ENCODE results near the gene ARAF. TPM values are rescaled to one million over a fixed set of nuclear protein-coding genes. Genes with fewer than 3 reads are reported as not detected.

Gene ARAF
- total RNA-seq, 1 donor from 2014 or later: 76.8 TPM

GRCh38 chrX:47539860-47540259 lies 21.1 kb upstream of the ARAF start:
- H3K4me1 Mint-ChIP-seq (ENCODE audit: low read depth): peaks cover 1% of the 10 kb centered on the region
- no peak for TF ChIP-seq CTCF (IDR thresholded peaks at IDR 0.05; ENCODE audit: unreplicated experiment)
- H3K27ac Mint-ChIP-seq: no peak overlapping the region
- H3K4me3 Mint-ChIP-seq (ENCODE audit: low read depth): no peak overlapping the region
- no peaks in the 10 kb centered on the region for H3K36me3 Mint-ChIP-seq (ENCODE audit: insufficient read depth)
- no peak for DNase-seq (ENCODE audit: low spot score, unreplicated experiment)
- peaks cover 5% of the 10 kb centered on the region for H3K9me3 Mint-ChIP-seq (ENCODE audit: low read depth)
- H3K27me3 Mint-ChIP-seq: no peaks in the 10 kb centered on the region

- no peak overlapping the region for H3K4me3 Mint-ChIP-seq (ENCODE audit: low read depth)
- no peaks in the 10 kb centered on the region for H3K27me3 Mint-ChIP-seq
- H3K4me1 Mint-ChIP-seq (ENCODE audit: low read depth): peaks cover 1% of the 10 kb centered on the region
- no peaks in the 10 kb centered on the region for H3K9me3 Mint-ChIP-seq (ENCODE audit: low read depth)
- H3K36me3 Mint-ChIP-seq (ENCODE audit: insufficient read depth): no peaks in the 10 kb centered on the region
- peak; percentile 61 for TF ChIP-seq CTCF (IDR thresholded peaks at IDR 0.05; ENCODE audit: unreplicated experiment)
- H3K27ac Mint-ChIP-seq: peak overlapping the region; percentile 24
- peak; percentile 43 for DNase-seq (ENCODE audit: low spot score, unreplicated experiment)
Observed at GRCh38 chrX:47540754-47541538, 20.1 kb upstream of the ARAF start.

- Mint-ChIP-seq H3K4me1 (ENCODE audit: low read depth) (peaks cover 1% of the 10 kb centered on the region), H3K9me3 (ENCODE audit: low read depth) (no peaks in the 10 kb centered on the region), H3K4me3 (ENCODE audit: low read depth) (no peak overlapping the region), H3K27ac (no peak overlapping the region), H3K36me3 (ENCODE audit: insufficient read depth) (no peaks in the 10 kb centered on the region), H3K27me3 (no peaks in the 10 kb centered on the region)
- no peak for TF ChIP-seq CTCF (IDR thresholded peaks at IDR 0.05; ENCODE audit: unreplicated experiment)
- no peak for DNase-seq (ENCODE audit: low spot score, unreplicated experiment)
Observed at GRCh38 chrX:47543496-47543895, 17.5 kb upstream of the ARAF start.

- no peak for TF ChIP-seq CTCF (IDR thresholded peaks at IDR 0.05; ENCODE audit: unreplicated experiment)
- H3K9me3 Mint-ChIP-seq (ENCODE audit: low read depth): peaks cover 7% of the 10 kb centered on the region
- peaks cover 15% of the 10 kb centered on the region for H3K4me1 Mint-ChIP-seq (ENCODE audit: low read depth)
- H3K4me3 Mint-ChIP-seq (ENCODE audit: low read depth): peak overlapping the region; percentile 79
- peak overlapping the region; percentile 96 for H3K27ac Mint-ChIP-seq
- H3K27me3 Mint-ChIP-seq: no peaks in the 10 kb centered on the region
- peak; percentile 62 for DNase-seq (ENCODE audit: low spot score, unreplicated experiment)
- no peaks in the 10 kb centered on the region for H3K36me3 Mint-ChIP-seq (ENCODE audit: insufficient read depth)
Observed at GRCh38 chrX:47556045-47556623, 4.9 kb upstream of the ARAF start.

GRCh38 chrX:47558436-47558835 lies 2.6 kb upstream of the ARAF start:
- H3K27me3 Mint-ChIP-seq: no peaks in the 10 kb centered on the region
- DNase-seq (ENCODE audit: low spot score, unreplicated experiment): no peak
- H3K36me3 Mint-ChIP-seq (ENCODE audit: insufficient read depth): peaks cover 2% of the 10 kb centered on the region
- H3K9me3 Mint-ChIP-seq (ENCODE audit: low read depth): peaks cover 5% of the 10 kb centered on the region
- peak overlapping the region; percentile 62 for H3K27ac Mint-ChIP-seq
- no peak for TF ChIP-seq CTCF (IDR thresholded peaks at IDR 0.05; ENCODE audit: unreplicated experiment)
- peaks cover 17% of the 10 kb centered on the region for H3K4me1 Mint-ChIP-seq (ENCODE audit: low read depth)
- H3K4me3 Mint-ChIP-seq (ENCODE audit: low read depth): no peak overlapping the region
